HepG2 (cell line): Measurements from ENCODE around the gene PRDX2. TPM values are rescaled to one million over a fixed set of nuclear protein-coding genes. Genes with fewer than 3 reads are reported as not detected.

ENCODE experiments used
- EEA1 ChIP-seq: sonication (generic); formaldehyde crosslinking; IDR thresholded peaks from 2 replicates; pipeline ENCODE4 v1.5.1; 2020; ENCODE audit warnings: mild to moderate bottlenecking, missing genetic modification reagents, borderline replicate concordance
- HNRNPLL ChIP-seq: fragments of 200-400 bp; formaldehyde crosslinking; IDR thresholded peaks from 2 replicates; pipeline ENCODE4 v1.6.1; 2017; ENCODE audit warnings: mild to moderate bottlenecking, low read depth, low read length; ENCODE audit not compliant: poor library complexity, severe bottlenecking
- RBAK ChIP-seq: sonication (generic); formaldehyde crosslinking; IDR thresholded peaks from 2 replicates; pipeline ENCODE4 v1.5.1; 2020; ENCODE audit warnings: mild to moderate bottlenecking, missing genetic modification reagents
- SIX4 ChIP-seq: sonication (generic); formaldehyde crosslinking; IDR thresholded peaks from 2 replicates; pipeline ENCODE4 v1.4.0; 2020; ENCODE audit warnings: missing genetic modification reagents
- TFDP2 ChIP-seq: sonication (generic); formaldehyde crosslinking; IDR thresholded peaks from 2 replicates; pipeline ENCODE4 v1.4.0; 2020; ENCODE audit warnings: missing genetic modification reagents
- TRIM22 ChIP-seq: fragments of 450-650 bp; IDR thresholded peaks from 2 replicates; pipeline ENCODE4 v1.6.1; 2017
- ZNF143 ChIP-seq: sonication (generic); formaldehyde crosslinking; IDR thresholded peaks from 2 replicates; pipeline ENCODE4 v1.4.0; 2020; ENCODE audit warnings: missing genetic modification reagents
- ZNF605 ChIP-seq: sonication (generic); formaldehyde crosslinking; IDR thresholded peaks from 2 replicates; pipeline ENCODE4 v1.8.0; 2022; ENCODE audit warnings: mild to moderate bottlenecking, missing genetic modification reagents
- ZNF850 ChIP-seq: sonication (generic); formaldehyde crosslinking; conservative IDR thresholded peaks from 2 replicates; pipeline ENCODE4 v1.9.0; 2021; ENCODE audit warnings: mild to moderate bottlenecking, missing genetic modification reagents
- ZSCAN22 ChIP-seq: sonication (generic); formaldehyde crosslinking; IDR thresholded peaks from 2 replicates; pipeline ENCODE4 v1.4.0; 2020; ENCODE audit warnings: mild to moderate bottlenecking, missing genetic modification reagents
- polyA plus RNA-seq, 8 experiments: library from polyadenylated mRNA; depleted of rRNA in 3 of 8; stranded (reverse) in 7 of 8; unstranded in 1 of 8; fragments of >200 nt; fragmentation: Illumina TruSeq in 4 of 8; extraction: Trizol in 4 of 8; gene quantifications; 2 replicates each; pipeline versions ENCODE4 v1.2.1 to v1.2.3, GENCODE V29; 2011 to 2016; ENCODE audit warnings: low read depth in 4 of 8, missing spikeins in 1 of 8, mixed read lengths in 1 of 8; ENCODE audit not compliant: insufficient read depth in 1 of 8
- total RNA-seq, 5 experiments: library from RNA; depleted of rRNA; stranded (reverse); fragments of >200 nt; fragmentation: Illumina TruSeq; extraction: Trizol; gene quantifications; 2 replicates each; pipeline ENCODE4 v1.2.3, GENCODE V29; 2016; ENCODE audit warnings: low read depth in 1 of 5
- TF ChIP-seq, protein P1 (sequence below): sonication (generic); formaldehyde crosslinking; conservative IDR thresholded peaks from 2 replicates; pipeline ENCODE4 v1.8.0; 2022; ENCODE audit warnings: low read depth, missing genetic modification reagents
- TF ChIP-seq, protein P2 (sequence below), 2 experiments: fragments of 450-650 bp in 1 of 2; sonication (generic) in 1 of 2; formaldehyde crosslinking; IDR thresholded peaks; 2 replicates each; pipeline versions ENCODE4 v1.5.0 to v1.8.0; 2020 to 2022; ENCODE audit warnings: mild to moderate bottlenecking in 1 of 2, missing genetic modification reagents in 1 of 2
- TF ChIP-seq, protein P3 (sequence below): sonication (generic); formaldehyde crosslinking; conservative IDR thresholded peaks from 2 replicates; pipeline ENCODE4 v1.4.0; 2020; ENCODE audit warnings: missing genetic modification reagents
- TF ChIP-seq, protein P4 (sequence below), 2 experiments: sonication (generic) in 1 of 2; formaldehyde crosslinking in 1 of 2; IDR thresholded peaks; 2 replicates each; pipeline versions ENCODE4 v1.4.0 to v1.6.1; 2018 to 2020; ENCODE audit warnings: missing genetic modification reagents in 2 of 2, borderline replicate concordance in 1 of 2, low read depth in 1 of 2, mild to moderate bottlenecking in 1 of 2, missing biosample characterization in 1 of 2
- TF ChIP-seq, protein P5 (sequence below): sonication (generic); formaldehyde crosslinking; IDR thresholded peaks from 2 replicates; pipeline ENCODE4 v1.5.0; 2020; ENCODE audit warnings: missing genetic modification reagents
- TF ChIP-seq, protein P6 (sequence below): IDR thresholded peaks from 2 replicates; pipeline ENCODE4 v1.6.1; 2016; ENCODE audit warnings: control low read depth

The PRDX2 gene
- total and polyA plus RNA-seq, 2 of the 13 experiments (the other 11 are each of a cell fraction or from before 2014, with no cell fraction given) = 218 to 381 TPM

DNA sequence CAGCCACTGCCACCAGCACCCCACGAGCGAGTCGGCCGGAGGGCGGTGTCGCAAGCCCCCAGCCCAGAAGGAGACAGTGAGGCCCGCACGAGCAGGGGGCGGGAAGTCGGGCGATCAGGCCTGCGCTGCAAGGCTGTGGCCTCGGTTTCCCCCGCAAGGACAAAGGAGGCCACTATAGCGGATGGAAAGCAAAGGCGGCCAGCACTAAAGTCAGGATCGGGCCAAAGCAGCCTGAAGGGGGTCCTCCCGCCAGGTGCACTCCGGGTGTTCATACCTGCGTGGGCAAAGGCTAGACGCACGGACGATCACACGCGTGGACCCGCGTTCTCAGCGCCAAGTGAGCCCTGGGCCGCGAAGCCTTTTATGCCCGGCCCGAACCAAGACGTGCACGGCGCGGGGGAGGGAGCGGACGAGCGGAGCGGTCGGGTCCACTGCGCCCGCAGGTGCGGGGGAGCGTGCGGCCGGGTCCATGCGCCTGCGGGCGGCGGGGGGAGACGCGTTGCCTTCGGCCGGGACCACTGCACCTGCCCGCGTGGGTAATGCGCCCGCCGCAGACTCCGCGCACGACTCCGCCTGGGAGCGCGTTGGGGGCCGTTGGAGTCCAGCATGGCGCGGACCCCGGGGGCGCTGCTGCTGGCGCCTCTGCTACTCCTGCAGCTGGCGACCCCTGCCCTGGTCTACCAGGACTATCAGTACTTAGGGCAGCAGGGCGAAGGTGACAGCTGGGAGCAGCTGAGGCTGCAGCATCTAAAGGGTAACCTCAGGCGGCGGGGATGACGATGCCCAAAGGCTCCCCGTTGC lies at the start of gene PRDX2, which contains the start of gene THSD8 (continued):
- TF ChIP-seq, protein P1, sequence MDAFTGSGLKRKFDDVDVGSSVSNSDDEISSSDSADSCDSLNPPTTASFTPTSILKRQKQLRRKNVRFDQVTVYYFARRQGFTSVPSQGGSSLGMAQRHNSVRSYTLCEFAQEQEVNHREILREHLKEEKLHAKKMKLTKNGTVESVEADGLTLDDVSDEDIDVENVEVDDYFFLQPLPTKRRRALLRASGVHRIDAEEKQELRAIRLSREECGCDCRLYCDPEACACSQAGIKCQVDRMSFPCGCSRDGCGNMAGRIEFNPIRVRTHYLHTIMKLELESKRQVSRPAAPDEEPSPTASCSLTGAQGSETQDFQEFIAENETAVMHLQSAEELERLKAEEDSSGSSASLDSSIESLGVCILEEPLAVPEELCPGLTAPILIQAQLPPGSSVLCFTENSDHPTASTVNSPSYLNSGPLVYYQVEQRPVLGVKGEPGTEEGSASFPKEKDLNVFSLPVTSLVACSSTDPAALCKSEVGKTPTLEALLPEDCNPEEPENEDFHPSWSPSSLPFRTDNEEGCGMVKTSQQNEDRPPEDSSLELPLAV (CRISPR knock-in tag) = no peak
- TF ChIP-seq, protein P2, sequence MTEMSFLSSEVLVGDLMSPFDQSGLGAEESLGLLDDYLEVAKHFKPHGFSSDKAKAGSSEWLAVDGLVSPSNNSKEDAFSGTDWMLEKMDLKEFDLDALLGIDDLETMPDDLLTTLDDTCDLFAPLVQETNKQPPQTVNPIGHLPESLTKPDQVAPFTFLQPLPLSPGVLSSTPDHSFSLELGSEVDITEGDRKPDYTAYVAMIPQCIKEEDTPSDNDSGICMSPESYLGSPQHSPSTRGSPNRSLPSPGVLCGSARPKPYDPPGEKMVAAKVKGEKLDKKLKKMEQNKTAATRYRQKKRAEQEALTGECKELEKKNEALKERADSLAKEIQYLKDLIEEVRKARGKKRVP (CRISPR knock-in tag; IDR thresholded peaks at IDR 0.05) = no peak
- TF ChIP-seq TFDP2 (peak; percentile 69), SIX4 (CRISPR knock-in tag) (peak; percentile 41; the same call in 1 of the 2 replicates), ZSCAN22 (peak; percentile 64; the same call in 1 of the 2 replicates), ZNF605 (CRISPR knock-in tag) (peak; percentile 95; the same call in 1 of the 2 replicates), HNRNPLL (peak; percentile 68), TRIM22 (no peak), RBAK (CRISPR knock-in tag) (no peak), ZNF143 (CRISPR knock-in tag) (no peak; the same call in 1 of the 2 replicates), ZNF850 (CRISPR knock-in tag) (peak; percentile 92), EEA1 (0 out of 2 replicates have a peak, but pooled peaks have one; percentile 86)
- TF ChIP-seq, protein P3, sequence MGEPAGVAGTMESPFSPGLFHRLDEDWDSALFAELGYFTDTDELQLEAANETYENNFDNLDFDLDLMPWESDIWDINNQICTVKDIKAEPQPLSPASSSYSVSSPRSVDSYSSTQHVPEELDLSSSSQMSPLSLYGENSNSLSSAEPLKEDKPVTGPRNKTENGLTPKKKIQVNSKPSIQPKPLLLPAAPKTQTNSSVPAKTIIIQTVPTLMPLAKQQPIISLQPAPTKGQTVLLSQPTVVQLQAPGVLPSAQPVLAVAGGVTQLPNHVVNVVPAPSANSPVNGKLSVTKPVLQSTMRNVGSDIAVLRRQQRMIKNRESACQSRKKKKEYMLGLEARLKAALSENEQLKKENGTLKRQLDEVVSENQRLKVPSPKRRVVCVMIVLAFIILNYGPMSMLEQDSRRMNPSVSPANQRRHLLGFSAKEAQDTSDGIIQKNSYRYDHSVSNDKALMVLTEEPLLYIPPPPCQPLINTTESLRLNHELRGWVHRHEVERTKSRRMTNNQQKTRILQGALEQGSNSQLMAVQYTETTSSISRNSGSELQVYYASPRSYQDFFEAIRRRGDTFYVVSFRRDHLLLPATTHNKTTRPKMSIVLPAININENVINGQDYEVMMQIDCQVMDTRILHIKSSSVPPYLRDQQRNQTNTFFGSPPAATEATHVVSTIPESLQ (CRISPR knock-in tag) = no peak
- TF ChIP-seq, protein P4, sequence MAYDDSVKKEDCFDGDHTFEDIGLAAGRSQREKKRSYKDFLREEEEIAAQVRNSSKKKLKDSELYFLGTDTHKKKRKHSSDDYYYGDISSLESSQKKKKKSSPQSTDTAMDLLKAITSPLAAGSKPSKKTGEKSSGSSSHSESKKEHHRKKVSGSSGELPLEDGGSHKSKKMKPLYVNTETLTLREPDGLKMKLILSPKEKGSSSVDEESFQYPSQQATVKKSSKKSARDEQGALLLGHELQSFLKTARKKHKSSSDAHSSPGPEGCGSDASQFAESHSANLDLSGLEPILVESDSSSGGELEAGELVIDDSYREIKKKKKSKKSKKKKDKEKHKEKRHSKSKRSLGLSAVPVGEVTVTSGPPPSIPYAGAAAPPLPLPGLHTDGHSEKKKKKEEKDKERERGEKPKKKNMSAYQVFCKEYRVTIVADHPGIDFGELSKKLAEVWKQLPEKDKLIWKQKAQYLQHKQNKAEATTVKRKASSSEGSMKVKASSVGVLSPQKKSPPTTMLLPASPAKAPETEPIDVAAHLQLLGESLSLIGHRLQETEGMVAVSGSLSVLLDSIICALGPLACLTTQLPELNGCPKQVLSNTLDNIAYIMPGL (CRISPR knock-in tag; IDR thresholded peaks at IDR 0.05; ENCODE audit: borderline replicate concordance in 1 of 2, low read depth in 1 of 2) = peak; percentile 64 to 93
- TF ChIP-seq, protein P5, sequence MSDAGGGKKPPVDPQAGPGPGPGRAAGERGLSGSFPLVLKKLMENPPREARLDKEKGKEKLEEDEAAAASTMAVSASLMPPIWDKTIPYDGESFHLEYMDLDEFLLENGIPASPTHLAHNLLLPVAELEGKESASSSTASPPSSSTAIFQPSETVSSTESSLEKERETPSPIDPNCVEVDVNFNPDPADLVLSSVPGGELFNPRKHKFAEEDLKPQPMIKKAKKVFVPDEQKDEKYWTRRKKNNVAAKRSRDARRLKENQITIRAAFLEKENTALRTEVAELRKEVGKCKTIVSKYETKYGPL (CRISPR knock-in tag) = no peak
- TF ChIP-seq, protein P6, sequence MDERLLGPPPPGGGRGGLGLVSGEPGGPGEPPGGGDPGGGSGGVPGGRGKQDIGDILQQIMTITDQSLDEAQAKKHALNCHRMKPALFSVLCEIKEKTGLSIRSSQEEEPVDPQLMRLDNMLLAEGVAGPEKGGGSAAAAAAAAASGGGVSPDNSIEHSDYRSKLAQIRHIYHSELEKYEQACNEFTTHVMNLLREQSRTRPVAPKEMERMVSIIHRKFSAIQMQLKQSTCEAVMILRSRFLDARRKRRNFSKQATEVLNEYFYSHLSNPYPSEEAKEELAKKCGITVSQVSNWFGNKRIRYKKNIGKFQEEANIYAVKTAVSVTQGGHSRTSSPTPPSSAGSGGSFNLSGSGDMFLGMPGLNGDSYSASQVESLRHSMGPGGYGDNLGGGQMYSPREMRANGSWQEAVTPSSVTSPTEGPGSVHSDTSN (CRISPR knock-in tag) = no peak
